ENCODE measurements around the gene RADIL. TPM values are rescaled to one million over a fixed set of nuclear protein-coding genes. Genes with fewer than 3 reads are reported as not detected.

Gene RADIL
- total RNA-seq, 1 donor from 2014 or later, result 2.1 TPM

GRCh38 chr7:4878336-4879335, 4.9 kb downstream of the RADIL start:
- H3K27ac Mint-ChIP-seq (ENCODE audit: unreplicated experiment), result no peak overlapping the region

GRCh38 chr7:4876586-4876985, 6.9 kb downstream of the RADIL start:
- no peak overlapping the region for H3K27ac Mint-ChIP-seq (ENCODE audit: unreplicated experiment)
- H3K4me1 Mint-ChIP-seq (ENCODE audit: unreplicated experiment), result peaks cover 5% of the 10 kb centered on the region
- DNase-seq (ENCODE audit: extremely low spot score, unreplicated experiment), result no peak
- H3K4me3 Mint-ChIP-seq (ENCODE audit: unreplicated experiment), result no peak overlapping the region
- H3K9me3 Mint-ChIP-seq (ENCODE audit: unreplicated experiment), result no peaks in the 10 kb centered on the region
- H3K27me3 Mint-ChIP-seq (ENCODE audit: unreplicated experiment), result no peaks in the 10 kb centered on the region
- peaks cover 3% of the 10 kb centered on the region for H3K36me3 Mint-ChIP-seq (ENCODE audit: unreplicated experiment)
- no peak for TF ChIP-seq CTCF (IDR thresholded peaks at IDR 0.05)

More at GRCh38 chr7:4878336-4879335, 4.9 kb downstream of the RADIL start:
- Mint-ChIP-seq H3K27me3 (ENCODE audit: unreplicated experiment) (no peaks in the 10 kb centered on the region), H3K9me3 (ENCODE audit: unreplicated experiment) (no peaks in the 10 kb centered on the region), H3K36me3 (ENCODE audit: unreplicated experiment) (peaks cover 3% of the 10 kb centered on the region), H3K4me1 (ENCODE audit: unreplicated experiment) (peaks cover 17% of the 10 kb centered on the region), H3K4me3 (ENCODE audit: unreplicated experiment) (no peak overlapping the region)
- no peak for DNase-seq (ENCODE audit: extremely low spot score, unreplicated experiment)
- no peak for TF ChIP-seq CTCF (IDR thresholded peaks at IDR 0.05)

DNA sequence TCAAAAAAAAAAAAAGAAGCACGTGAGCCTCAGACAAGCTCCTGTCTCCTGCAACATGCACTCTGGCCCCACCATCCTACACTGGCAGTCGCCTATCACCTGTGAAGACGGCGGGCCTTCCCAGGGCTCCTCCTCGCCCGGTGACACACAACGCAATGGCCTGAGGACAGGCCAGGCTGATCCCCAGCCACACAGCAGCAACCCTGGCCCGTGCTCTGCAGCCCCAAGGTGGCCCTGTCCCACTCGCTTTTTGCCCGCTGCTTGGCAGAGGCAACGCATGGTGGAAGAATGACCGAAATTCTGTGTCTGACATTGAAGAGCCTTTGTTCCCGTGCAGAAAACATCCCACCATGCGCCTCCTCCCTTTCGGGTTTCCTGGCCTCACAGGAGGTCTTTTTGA, 8.1 kb downstream of the RADIL start:
- DNase-seq (ENCODE audit: extremely low spot score, unreplicated experiment), result no peak
- Mint-ChIP-seq H3K27ac (ENCODE audit: unreplicated experiment) (no peak overlapping the region), H3K27me3 (ENCODE audit: unreplicated experiment) (no peaks in the 10 kb centered on the region), H3K36me3 (ENCODE audit: unreplicated experiment) (peaks cover 3% of the 10 kb centered on the region), H3K4me3 (ENCODE audit: unreplicated experiment) (no peak overlapping the region), H3K4me1 (ENCODE audit: unreplicated experiment) (peaks cover 8% of the 10 kb centered on the region), H3K9me3 (ENCODE audit: unreplicated experiment) (no peaks in the 10 kb centered on the region)
- TF ChIP-seq CTCF (IDR thresholded peaks at IDR 0.05), result no peak

DNA sequence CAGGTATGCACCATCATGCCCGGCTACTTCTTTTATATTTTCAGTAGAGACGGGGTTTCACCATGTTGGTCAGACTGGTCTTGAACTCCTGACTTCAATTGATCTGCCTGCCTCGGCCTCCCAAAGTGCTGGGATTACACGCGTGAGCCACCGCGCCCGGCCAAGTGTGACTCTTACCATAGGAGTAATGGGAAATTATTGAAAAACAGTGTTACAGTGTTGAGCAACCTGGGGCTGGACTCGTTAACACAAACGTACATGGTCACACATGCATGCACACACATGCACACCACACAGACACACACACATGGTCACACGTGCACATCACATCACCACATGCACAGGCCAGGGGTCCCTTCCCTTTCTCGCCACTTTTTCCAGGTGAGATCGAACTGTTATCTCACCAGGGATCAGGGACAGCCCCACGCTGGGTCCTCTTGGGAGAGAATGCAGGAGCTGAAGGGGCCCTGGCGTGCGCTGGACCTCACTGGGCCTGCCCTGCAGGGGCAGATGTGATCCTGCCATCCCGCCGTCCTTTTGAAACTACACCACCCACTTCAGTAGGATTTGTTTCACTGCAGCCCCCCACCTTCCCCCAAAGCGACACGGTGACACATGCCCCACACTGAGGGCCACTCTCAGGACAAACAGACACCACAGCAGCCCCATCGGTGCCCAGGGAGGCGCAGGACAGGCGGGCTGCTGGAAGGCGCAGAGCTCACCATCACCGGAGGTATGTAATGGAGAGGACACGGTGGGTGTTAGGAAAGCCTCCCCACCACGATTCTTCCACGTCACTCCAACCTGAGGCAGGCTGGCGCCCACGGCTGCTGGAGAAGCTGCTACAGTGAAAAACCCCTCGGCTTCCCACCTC, 10.2 kb downstream of the RADIL start:
- Mint-ChIP-seq H3K27me3 (ENCODE audit: unreplicated experiment) (no peaks in the 10 kb centered on the region), H3K4me3 (ENCODE audit: unreplicated experiment) (no peak overlapping the region), H3K9me3 (ENCODE audit: unreplicated experiment) (no peaks in the 10 kb centered on the region), H3K27ac (ENCODE audit: unreplicated experiment) (no peak overlapping the region), H3K36me3 (ENCODE audit: unreplicated experiment) (peaks cover 3% of the 10 kb centered on the region), H3K4me1 (ENCODE audit: unreplicated experiment) (peaks cover 5% of the 10 kb centered on the region)
- TF ChIP-seq CTCF (IDR thresholded peaks at IDR 0.05), result no peak
- no peak for DNase-seq (ENCODE audit: extremely low spot score, unreplicated experiment)

Data from osteocyte (in vitro differentiated cells).